Measurements from ENCODE around the gene IARS1. TPM values are rescaled to one million over a fixed set of nuclear protein-coding genes. Genes with fewer than 3 reads are reported as not detected.

Gene IARS1
- polyA plus RNA-seq, 1 of the 3 experiments (the other 2 are of a cell fraction), result 30.4 TPM

DNA sequence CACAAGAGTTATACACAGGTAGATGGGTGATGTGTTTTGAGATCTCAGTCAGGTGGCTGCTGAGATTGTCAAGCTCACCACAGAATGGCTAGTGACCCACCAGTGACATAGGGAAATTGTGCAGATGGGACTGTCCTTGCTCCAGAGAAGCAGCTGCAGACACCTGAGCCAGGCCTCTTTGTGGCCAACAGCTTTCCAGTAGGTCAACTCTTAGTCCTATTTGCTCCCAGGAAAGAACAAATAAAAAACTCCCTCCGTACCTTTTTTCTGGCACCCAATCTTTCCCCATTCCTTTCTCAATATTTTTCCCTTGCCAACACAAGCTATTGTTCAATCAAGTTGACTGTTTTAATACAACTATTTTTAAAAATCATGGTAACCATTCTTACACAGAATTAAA lies 14.2 kb downstream of the IARS1 start:
- peaks cover 35% of the 10 kb centered on the region for H3K79me2 ChIP-seq (ENCODE audit: insufficient read depth)
- peak overlapping the region in 1 of 2 experiments; percentile 49; a peak in 1 of 4 replicates for H3K27ac ChIP-seq (ENCODE audit: low read depth in 2 of 2, low read length in 1 of 2)
- H3K36me3 ChIP-seq (replicated peaks in 1 of 2; ENCODE audit: control insufficient read depth in 1 of 2, insufficient read depth in 2 of 2, low read length in 1 of 2), result peaks cover 76 to 95% of the 10 kb centered on the region in 2 experiments
- H3K4me1 ChIP-seq (ENCODE audit: control insufficient read depth in 1 of 2, insufficient read depth in 2 of 2, low read depth in 1 of 2, low read length in 1 of 2), result peaks cover 0 to 7% of the 10 kb centered on the region in 2 experiments; a peak in 2 of 4 replicates
- H3F3A ChIP-seq (replicated peaks; ENCODE audit: insufficient read depth), result peaks cover 33% of the 10 kb centered on the region
- no peak overlapping the region for H2AFZ ChIP-seq (ENCODE audit: low read depth)
- POLR2A ChIA-PET, result no interaction called here
- CTCF ChIA-PET, result interaction anchor here (0.7 to 5.5 kb wide), 4 partner anchors 9 to 145 kb away, joined by 3 to 45 read pairs (median 3); no protein-coding TSS in a partner anchor
- 0 out of 2 replicates have a peak, but pooled peaks cover 3% of the 10 kb centered on the region for H4K20me1 ChIP-seq (ENCODE audit: insufficient read depth)
- no peak overlapping the region for H3K4me3 ChIP-seq (ENCODE audit: low read depth in 2 of 2, low read length in 1 of 2)
- no peaks in the 10 kb centered on the region for H3K9me3 ChIP-seq
- no peak overlapping the region for H3K9ac ChIP-seq
- H3K4me2 ChIP-seq, result no peak overlapping the region
- 100% methylated on average over 1 of the region's 1 CpG for WGBS (ENCODE audit: low lambda C conversion rate)
- DNase-seq, result no peak
- H3K27me3 ChIP-seq (ENCODE audit: insufficient read depth), result no peaks in the 10 kb centered on the region
- no peaks in the 10 kb centered on the region for H3K9me2 ChIP-seq
- TF ChIP-seq EZH2phosphoT487 (IDR thresholded peaks at IDR 0.05; ENCODE audit: borderline replicate concordance, low read depth) (no peak), FOXM1 (IDR thresholded peaks at IDR 0.05; ENCODE audit: low read depth) (no peak), EP300 (IDR thresholded peaks at IDR 0.05; ENCODE audit: borderline replicate concordance in 1 of 2, low read depth in 1 of 2, low read length in 1 of 2) (no peak), RXRA (IDR thresholded peaks at IDR 0.05; ENCODE audit: borderline replicate concordance, low read depth) (no peak), MXI1 (IDR thresholded peaks at IDR 0.05; ENCODE audit: low read depth, low read length) (no peak), RCOR1 (IDR thresholded peaks at IDR 0.05; ENCODE audit: low read length) (no peak), POLR2AphosphoS5 (IDR thresholded peaks at IDR 0.05; ENCODE audit: low read depth, low read length) (no peak), MEF2A (IDR thresholded peaks at IDR 0.05; ENCODE audit: borderline replicate concordance, low read depth) (no peak), NFIC (IDR thresholded peaks at IDR 0.05; ENCODE audit: borderline replicate concordance) (no peak), TEAD4 (IDR thresholded peaks at IDR 0.05; ENCODE audit: borderline replicate concordance, insufficient read depth) (no peak), RFX5 (IDR thresholded peaks at IDR 0.05; ENCODE audit: low read length) (no peak)
- TF ChIP-seq, protein P1, sequence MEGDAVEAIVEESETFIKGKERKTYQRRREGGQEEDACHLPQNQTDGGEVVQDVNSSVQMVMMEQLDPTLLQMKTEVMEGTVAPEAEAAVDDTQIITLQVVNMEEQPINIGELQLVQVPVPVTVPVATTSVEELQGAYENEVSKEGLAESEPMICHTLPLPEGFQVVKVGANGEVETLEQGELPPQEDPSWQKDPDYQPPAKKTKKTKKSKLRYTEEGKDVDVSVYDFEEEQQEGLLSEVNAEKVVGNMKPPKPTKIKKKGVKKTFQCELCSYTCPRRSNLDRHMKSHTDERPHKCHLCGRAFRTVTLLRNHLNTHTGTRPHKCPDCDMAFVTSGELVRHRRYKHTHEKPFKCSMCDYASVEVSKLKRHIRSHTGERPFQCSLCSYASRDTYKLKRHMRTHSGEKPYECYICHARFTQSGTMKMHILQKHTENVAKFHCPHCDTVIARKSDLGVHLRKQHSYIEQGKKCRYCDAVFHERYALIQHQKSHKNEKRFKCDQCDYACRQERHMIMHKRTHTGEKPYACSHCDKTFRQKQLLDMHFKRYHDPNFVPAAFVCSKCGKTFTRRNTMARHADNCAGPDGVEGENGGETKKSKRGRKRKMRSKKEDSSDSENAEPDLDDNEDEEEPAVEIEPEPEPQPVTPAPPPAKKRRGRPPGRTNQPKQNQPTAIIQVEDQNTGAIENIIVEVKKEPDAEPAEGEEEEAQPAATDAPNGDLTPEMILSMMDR (IDR thresholded peaks at IDR 0.05), result no peak
- TF ChIP-seq, protein P2, sequence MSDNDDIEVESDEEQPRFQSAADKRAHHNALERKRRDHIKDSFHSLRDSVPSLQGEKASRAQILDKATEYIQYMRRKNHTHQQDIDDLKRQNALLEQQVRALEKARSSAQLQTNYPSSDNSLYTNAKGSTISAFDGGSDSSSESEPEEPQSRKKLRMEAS (IDR thresholded peaks at IDR 0.05; ENCODE audit: low read depth), result no peak
- TF ChIP-seq, protein P3, sequence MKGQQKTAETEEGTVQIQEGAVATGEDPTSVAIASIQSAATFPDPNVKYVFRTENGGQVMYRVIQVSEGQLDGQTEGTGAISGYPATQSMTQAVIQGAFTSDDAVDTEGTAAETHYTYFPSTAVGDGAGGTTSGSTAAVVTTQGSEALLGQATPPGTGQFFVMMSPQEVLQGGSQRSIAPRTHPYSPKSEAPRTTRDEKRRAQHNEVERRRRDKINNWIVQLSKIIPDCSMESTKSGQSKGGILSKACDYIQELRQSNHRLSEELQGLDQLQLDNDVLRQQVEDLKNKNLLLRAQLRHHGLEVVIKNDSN (IDR thresholded peaks at IDR 0.05; ENCODE audit: borderline replicate concordance, low read depth), result no peak

DNA sequence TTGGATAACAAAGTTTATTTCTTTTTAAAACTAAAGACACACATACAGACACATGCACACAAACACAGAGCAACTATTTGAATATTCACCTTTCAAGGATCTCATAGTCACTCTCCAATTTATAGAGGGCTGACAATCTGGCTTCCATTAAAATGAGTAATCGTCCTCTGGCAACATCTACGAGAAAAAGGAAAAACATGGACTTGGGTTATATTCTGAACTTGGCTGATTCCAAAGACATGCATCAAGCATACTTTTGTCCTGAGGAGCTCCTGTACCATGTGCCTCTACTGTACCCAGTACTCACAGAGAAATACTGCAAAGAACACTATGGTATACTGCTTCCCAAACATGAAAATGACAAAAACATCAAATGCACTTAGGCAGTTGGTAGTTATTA lies 15.4 kb downstream of the IARS1 start:
- peaks cover 86 to 94% of the 10 kb centered on the region in 2 experiments for H3K36me3 ChIP-seq (replicated peaks in 1 of 2; ENCODE audit: control insufficient read depth in 1 of 2, insufficient read depth in 2 of 2, low read length in 1 of 2)
- POLR2A ChIA-PET, result no interaction called here
- TF ChIP-seq, protein P4, sequence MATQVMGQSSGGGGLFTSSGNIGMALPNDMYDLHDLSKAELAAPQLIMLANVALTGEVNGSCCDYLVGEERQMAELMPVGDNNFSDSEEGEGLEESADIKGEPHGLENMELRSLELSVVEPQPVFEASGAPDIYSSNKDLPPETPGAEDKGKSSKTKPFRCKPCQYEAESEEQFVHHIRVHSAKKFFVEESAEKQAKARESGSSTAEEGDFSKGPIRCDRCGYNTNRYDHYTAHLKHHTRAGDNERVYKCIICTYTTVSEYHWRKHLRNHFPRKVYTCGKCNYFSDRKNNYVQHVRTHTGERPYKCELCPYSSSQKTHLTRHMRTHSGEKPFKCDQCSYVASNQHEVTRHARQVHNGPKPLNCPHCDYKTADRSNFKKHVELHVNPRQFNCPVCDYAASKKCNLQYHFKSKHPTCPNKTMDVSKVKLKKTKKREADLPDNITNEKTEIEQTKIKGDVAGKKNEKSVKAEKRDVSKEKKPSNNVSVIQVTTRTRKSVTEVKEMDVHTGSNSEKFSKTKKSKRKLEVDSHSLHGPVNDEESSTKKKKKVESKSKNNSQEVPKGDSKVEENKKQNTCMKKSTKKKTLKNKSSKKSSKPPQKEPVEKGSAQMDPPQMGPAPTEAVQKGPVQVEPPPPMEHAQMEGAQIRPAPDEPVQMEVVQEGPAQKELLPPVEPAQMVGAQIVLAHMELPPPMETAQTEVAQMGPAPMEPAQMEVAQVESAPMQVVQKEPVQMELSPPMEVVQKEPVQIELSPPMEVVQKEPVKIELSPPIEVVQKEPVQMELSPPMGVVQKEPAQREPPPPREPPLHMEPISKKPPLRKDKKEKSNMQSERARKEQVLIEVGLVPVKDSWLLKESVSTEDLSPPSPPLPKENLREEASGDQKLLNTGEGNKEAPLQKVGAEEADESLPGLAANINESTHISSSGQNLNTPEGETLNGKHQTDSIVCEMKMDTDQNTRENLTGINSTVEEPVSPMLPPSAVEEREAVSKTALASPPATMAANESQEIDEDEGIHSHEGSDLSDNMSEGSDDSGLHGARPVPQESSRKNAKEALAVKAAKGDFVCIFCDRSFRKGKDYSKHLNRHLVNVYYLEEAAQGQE (IDR thresholded peaks at IDR 0.05; ENCODE audit: low read depth, low read length), result no peak
- no peak for TF ChIP-seq SIN3A (IDR thresholded peaks at IDR 0.05; ENCODE audit: borderline replicate concordance, low read depth, low read length)
- peak; percentile 44 for TF ChIP-seq JUND (IDR thresholded peaks at IDR 0.05)
- TF ChIP-seq NRF1 (IDR thresholded peaks at IDR 0.05; ENCODE audit: low read depth, low read length), result no peak
- TF ChIP-seq, protein P2 (IDR thresholded peaks at IDR 0.05; ENCODE audit: low read depth), result peak; percentile 82
- TF ChIP-seq, protein P5, sequence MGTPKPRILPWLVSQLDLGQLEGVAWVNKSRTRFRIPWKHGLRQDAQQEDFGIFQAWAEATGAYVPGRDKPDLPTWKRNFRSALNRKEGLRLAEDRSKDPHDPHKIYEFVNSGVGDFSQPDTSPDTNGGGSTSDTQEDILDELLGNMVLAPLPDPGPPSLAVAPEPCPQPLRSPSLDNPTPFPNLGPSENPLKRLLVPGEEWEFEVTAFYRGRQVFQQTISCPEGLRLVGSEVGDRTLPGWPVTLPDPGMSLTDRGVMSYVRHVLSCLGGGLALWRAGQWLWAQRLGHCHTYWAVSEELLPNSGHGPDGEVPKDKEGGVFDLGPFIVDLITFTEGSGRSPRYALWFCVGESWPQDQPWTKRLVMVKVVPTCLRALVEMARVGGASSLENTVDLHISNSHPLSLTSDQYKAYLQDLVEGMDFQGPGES (IDR thresholded peaks at IDR 0.05; ENCODE audit: low read depth, low read length), result no peak
- no peak for TF ChIP-seq RFX5 (IDR thresholded peaks at IDR 0.05; ENCODE audit: low read length)
- no peak for TF ChIP-seq EP300 (IDR thresholded peaks at IDR 0.05; ENCODE audit: borderline replicate concordance in 1 of 2, low read depth in 1 of 2, low read length in 1 of 2)

More for the DNA sequence above, 15.4 kb downstream of the IARS1 start:
- H3K9me2 ChIP-seq, result no peaks in the 10 kb centered on the region
- H2AFZ ChIP-seq (ENCODE audit: low read depth), result no peak overlapping the region
- WGBS (ENCODE audit: low lambda C conversion rate), result 20% methylated on average over 2 of the region's 2 CpGs
- peaks cover 0 to 7% of the 10 kb centered on the region in 2 experiments; a peak in 2 of 4 replicates for H3K4me1 ChIP-seq (ENCODE audit: control insufficient read depth in 1 of 2, insufficient read depth in 2 of 2, low read depth in 1 of 2, low read length in 1 of 2)
- H3K4me3 ChIP-seq (ENCODE audit: low read depth in 2 of 2, low read length in 1 of 2), result no peak overlapping the region
- H3K9me3 ChIP-seq, result no peaks in the 10 kb centered on the region
- H3K79me2 ChIP-seq (ENCODE audit: insufficient read depth), result peaks cover 25% of the 10 kb centered on the region
- peaks cover 33% of the 10 kb centered on the region for H3F3A ChIP-seq (replicated peaks; ENCODE audit: insufficient read depth)
- CTCF ChIA-PET, result interaction anchor here (1.0 to 5.5 kb wide), 4 partner anchors 17 to 139 kb away, joined by 3 to 45 read pairs (median 4); no protein-coding TSS in a partner anchor
- H3K9ac ChIP-seq, result no peak overlapping the region
- DNase-seq, result no peak
- H3K27me3 ChIP-seq (ENCODE audit: insufficient read depth), result no peaks in the 10 kb centered on the region
- no peaks in the 10 kb centered on the region for H4K20me1 ChIP-seq (ENCODE audit: insufficient read depth)
- 0 out of 2 replicates have a peak overlapping the region, but pooled peaks have one; percentile 6 for H3K4me2 ChIP-seq
- peak overlapping the region in 1 of 2 experiments; percentile 49; a peak in 2 of 4 replicates for H3K27ac ChIP-seq (ENCODE audit: low read depth in 2 of 2, low read length in 1 of 2)

All from SK-N-SH (cell line).